GM10847 (cell line): ENCODE measurements around the gene FILIP1L.

Experiments used
- POLR2A ChIP-seq: IDR thresholded peaks from 2 replicates; pipeline ENCODE4 v1.6.1; 2011; ENCODE audit not compliant: insufficient read length; ENCODE audit errors: extremely low read depth

Gene FILIP1L

GRCh38 chr3:100114413-100115030, at the start of gene FILIP1L:
TSS of gene FILIP1L (minus strand) at chr3:100114501.
- no peak for TF ChIP-seq POLR2A

GRCh38 chr3:100163787-100164186, 49.5 kb upstream of the FILIP1L start:
- no peak for TF ChIP-seq POLR2A

GRCh38 chr3:100160521-100160920, 46.2 kb upstream of the FILIP1L start:
- TF ChIP-seq POLR2A: no peak

- TF ChIP-seq POLR2A: no peak
Measured at GRCh38 chr3:100159331-100160153, 45.2 kb upstream of the FILIP1L start.

GRCh38 chr3:100158918-100159330, 44.6 kb upstream of the FILIP1L start:
- no peak for TF ChIP-seq POLR2A

- no peak for TF ChIP-seq POLR2A
Measured at GRCh38 chr3:100157685-100158084, 43.4 kb upstream of the FILIP1L start.

GRCh38 chr3:100155590-100155989, 41.3 kb upstream of the FILIP1L start:
- no peak for TF ChIP-seq POLR2A

- no peak for TF ChIP-seq POLR2A
Measured at GRCh38 chr3:100155128-100155527, 40.8 kb upstream of the FILIP1L start.

- TF ChIP-seq POLR2A: no peak
Measured at GRCh38 chr3:100154171-100154570, 39.9 kb upstream of the FILIP1L start.

GRCh38 chr3:100151024-100151707, 36.9 kb upstream of the FILIP1L start:
- no peak for TF ChIP-seq POLR2A

GRCh38 chr3:100150473-100150872, 36.2 kb upstream of the FILIP1L start:
- TF ChIP-seq POLR2A: no peak

- no peak for TF ChIP-seq POLR2A
Measured at GRCh38 chr3:100149713-100150415, 35.6 kb upstream of the FILIP1L start.

- no peak for TF ChIP-seq POLR2A
Measured at GRCh38 chr3:100149130-100149529, 34.8 kb upstream of the FILIP1L start.

GRCh38 chr3:100144255-100144866, 30.1 kb upstream of the FILIP1L start:
- no peak for TF ChIP-seq POLR2A

GRCh38 chr3:100141586-100141985, 27.3 kb upstream of the FILIP1L start:
- TF ChIP-seq POLR2A: no peak
